ENCODE results near the gene ERFE. TPM values are rescaled to one million over a fixed set of nuclear protein-coding genes. Genes with fewer than 3 reads are reported as not detected.

ERFE gene
- total and polyA plus RNA-seq, 2 experiments from 2014 or later: 0.41 to 0.86 TPM

DNA sequence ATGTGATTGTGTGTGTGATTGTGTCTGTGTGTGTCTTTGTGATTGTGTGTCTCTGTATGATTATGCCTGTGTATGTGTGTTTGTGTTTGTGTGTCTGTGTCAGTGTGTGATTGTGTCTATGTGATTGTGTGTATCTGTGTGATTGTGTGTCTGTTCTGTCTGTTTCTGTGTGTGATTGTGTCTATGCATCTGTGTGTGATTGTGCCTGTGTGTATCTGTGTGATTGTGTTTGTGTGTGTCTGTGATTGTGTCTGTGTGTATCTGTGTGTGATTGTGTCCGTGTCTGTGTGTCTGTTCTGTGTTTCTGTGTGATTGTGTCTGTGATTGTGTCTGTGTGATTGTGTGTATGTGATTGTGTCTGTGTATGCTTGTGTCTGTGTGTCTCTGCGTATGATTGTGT is 32.4 kb upstream of the ERFE start:
- Histone ChIP-seq H3K27me3 (replicated peaks; ENCODE audit: insufficient read depth) (no peaks in the 10 kb centered on the region), H3K9me2 (ENCODE audit: insufficient read depth) (no peaks in the 10 kb centered on the region), H3K27ac (no peak overlapping the region), H3K9me3 (ENCODE audit: low read depth) (no peaks in the 10 kb centered on the region), H3K79me2 (ENCODE audit: insufficient read depth) (no peaks in the 10 kb centered on the region), H4K20me1 (ENCODE audit: insufficient read depth) (no peaks in the 10 kb centered on the region), H3K4me1 (ENCODE audit: insufficient read depth) (no peaks in the 10 kb centered on the region), H3K4me2 (ENCODE audit: unreplicated experiment) (no peak overlapping the region), H3F3A (ENCODE audit: insufficient read depth) (no peaks in the 10 kb centered on the region), H3K9ac (no peak overlapping the region), H3K36me3 (ENCODE audit: low read depth) (no peaks in the 10 kb centered on the region), H2AFZ (no peak overlapping the region), H3K4me3 (no peak overlapping the region)
- TF ChIP-seq EZH2phosphoT487 (IDR thresholded peaks at IDR 0.05; ENCODE audit: insufficient read depth, low read depth): no peak
- TF ChIP-seq EZH2 (IDR thresholded peaks at IDR 0.05; ENCODE audit: insufficient read depth, poor library complexity, severe bottlenecking): no peak
- DNase-seq: no peak
- in situ Hi-C loops (cut with MboI): no loop called here
- WGBS, 2 experiments (ENCODE audit: low coverage in 1 of 2, low lambda C conversion rate in 2 of 2, missing lambda C conversion rate in 2 of 2): 74 to 83% methylated on average over 2 of the region's 2 CpGs

- TF ChIP-seq EZH2phosphoT487 (IDR thresholded peaks at IDR 0.05; ENCODE audit: insufficient read depth, low read depth): no peak
- no peak for TF ChIP-seq EZH2 (IDR thresholded peaks at IDR 0.05; ENCODE audit: insufficient read depth, poor library complexity, severe bottlenecking)
- no peak for DNase-seq
- Histone ChIP-seq H3K9me3 (ENCODE audit: low read depth) (no peaks in the 10 kb centered on the region), H3K4me2 (ENCODE audit: unreplicated experiment) (no peak overlapping the region), H3K4me1 (ENCODE audit: insufficient read depth) (no peaks in the 10 kb centered on the region), H2AFZ (peak overlapping the region; percentile 68), H3K4me3 (no peak overlapping the region), H3K27me3 (replicated peaks; ENCODE audit: insufficient read depth) (no peaks in the 10 kb centered on the region), H3F3A (ENCODE audit: insufficient read depth) (no peaks in the 10 kb centered on the region), H4K20me1 (ENCODE audit: insufficient read depth) (no peaks in the 10 kb centered on the region), H3K79me2 (ENCODE audit: insufficient read depth) (no peaks in the 10 kb centered on the region), H3K9ac (peak overlapping the region; percentile 5; the same call in 1 of the 2 replicates), H3K9me2 (ENCODE audit: insufficient read depth) (no peaks in the 10 kb centered on the region), H3K36me3 (ENCODE audit: low read depth) (no peaks in the 10 kb centered on the region), H3K27ac (no peak overlapping the region)
- in situ Hi-C loops (cut with MboI): no loop called here
- WGBS, 2 experiments (ENCODE audit: low coverage in 1 of 2, low lambda C conversion rate in 2 of 2, missing lambda C conversion rate in 2 of 2): 76% methylated on average over 2 of the region's 2 CpGs
These were observed 32.0 kb upstream of the ERFE start for GRCh38 chr2:238126775-238127164.

DNA sequence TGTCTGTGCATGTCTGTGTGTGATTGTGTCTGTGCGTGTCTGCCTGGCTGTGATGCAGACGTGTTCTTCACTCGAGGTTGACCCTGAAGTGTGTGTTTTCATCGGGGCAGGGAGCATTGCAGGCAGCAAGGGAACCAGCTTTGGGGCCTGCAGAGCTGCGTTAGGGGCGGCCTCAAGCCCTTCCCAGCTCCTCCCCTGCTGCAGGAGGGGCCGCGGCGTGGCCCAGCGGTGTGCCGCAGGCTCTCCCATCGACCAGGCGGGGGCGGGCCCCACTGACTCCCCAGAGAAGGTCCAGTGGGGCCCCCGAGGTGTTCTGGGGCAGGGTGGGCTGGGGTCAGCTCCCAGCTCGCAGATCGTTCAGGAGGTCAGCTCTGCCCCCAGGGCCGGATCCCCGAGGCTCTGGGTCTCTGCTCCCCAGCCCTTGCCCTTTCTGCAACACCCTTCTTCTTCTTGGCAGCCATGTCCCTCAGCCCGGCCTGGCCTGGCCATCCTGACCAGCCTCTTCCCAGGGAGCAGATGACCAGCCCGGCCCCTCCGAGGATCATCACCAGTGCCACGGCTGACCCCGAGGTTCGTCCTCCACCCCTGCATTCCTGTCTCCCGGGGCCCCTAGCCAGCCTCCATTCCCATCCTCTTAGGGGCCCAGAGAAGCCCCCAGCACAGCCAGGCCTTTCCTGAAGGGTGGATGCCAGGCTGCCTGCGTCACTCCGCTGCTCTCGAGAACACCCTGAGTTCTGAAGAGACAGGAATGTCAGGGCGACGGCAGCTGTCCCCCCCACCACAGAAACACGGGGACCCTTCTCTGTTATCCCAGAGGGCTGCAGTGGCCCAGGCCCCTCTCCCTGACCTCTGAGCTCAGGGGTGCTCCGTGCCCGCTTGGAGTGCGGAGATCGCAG is 31.4 kb upstream of the ERFE start:
- Histone ChIP-seq H3K4me1 (ENCODE audit: insufficient read depth) (no peaks in the 10 kb centered on the region), H3K4me2 (ENCODE audit: unreplicated experiment) (peak overlapping the region; percentile 42), H3K4me3 (no peak overlapping the region), H3K9me2 (ENCODE audit: insufficient read depth) (no peaks in the 10 kb centered on the region), H4K20me1 (ENCODE audit: insufficient read depth) (no peaks in the 10 kb centered on the region), H3K9ac (peak overlapping the region; percentile 5), H3K36me3 (ENCODE audit: low read depth) (no peaks in the 10 kb centered on the region), H3K27ac (no peak overlapping the region), H3K79me2 (ENCODE audit: insufficient read depth) (no peaks in the 10 kb centered on the region), H3F3A (ENCODE audit: insufficient read depth) (no peaks in the 10 kb centered on the region), H3K27me3 (replicated peaks; ENCODE audit: insufficient read depth) (no peaks in the 10 kb centered on the region), H3K9me3 (ENCODE audit: low read depth) (no peaks in the 10 kb centered on the region), H2AFZ (peak overlapping the region; percentile 68)
- in situ Hi-C loops (cut with MboI): no loop called here
- TF ChIP-seq EZH2phosphoT487 (IDR thresholded peaks at IDR 0.05; ENCODE audit: insufficient read depth, low read depth) (no peak), EZH2 (IDR thresholded peaks at IDR 0.05; ENCODE audit: insufficient read depth, poor library complexity, severe bottlenecking) (no peak)
- 57 to 64% methylated on average over 25 to 27 of the region's 36 CpGs for WGBS, 2 experiments (ENCODE audit: low coverage in 1 of 2, low lambda C conversion rate in 2 of 2, missing lambda C conversion rate in 2 of 2)
- peak; percentile 70 for DNase-seq

DNA sequence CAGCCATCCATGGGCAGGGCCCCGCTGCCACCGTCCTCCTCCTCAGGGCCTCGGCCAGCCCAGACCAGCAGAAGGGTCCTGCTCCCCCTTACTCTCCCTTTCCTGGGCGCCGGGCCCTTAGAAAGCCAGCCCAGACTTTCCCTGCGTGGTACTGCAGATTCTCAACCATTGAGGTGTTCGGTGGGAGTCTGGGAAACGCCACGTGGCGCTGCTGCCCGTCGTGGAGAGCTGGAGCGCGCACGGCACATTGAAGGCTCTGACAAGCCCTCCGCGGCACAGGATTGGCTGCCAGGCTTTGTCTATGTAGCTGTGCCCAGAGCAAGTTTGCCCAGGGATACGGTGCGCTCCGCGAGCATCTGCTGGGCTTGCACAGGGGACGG is 30.7 kb upstream of the ERFE start:
- in situ Hi-C loops (cut with MboI): no loop called here
- no peaks in the 10 kb centered on the region for H3K79me2 ChIP-seq (ENCODE audit: insufficient read depth)
- H3K4me2 ChIP-seq (ENCODE audit: unreplicated experiment): no peak overlapping the region
- no peak for DNase-seq
- H3K4me1 ChIP-seq (ENCODE audit: insufficient read depth): no peaks in the 10 kb centered on the region
- no peak overlapping the region for H3K4me3 ChIP-seq
- no peak for TF ChIP-seq EZH2phosphoT487 (IDR thresholded peaks at IDR 0.05; ENCODE audit: insufficient read depth, low read depth)
- no peak for TF ChIP-seq EZH2 (IDR thresholded peaks at IDR 0.05; ENCODE audit: insufficient read depth, poor library complexity, severe bottlenecking)
- H3K9ac ChIP-seq: no peak overlapping the region
- H3K36me3 ChIP-seq (ENCODE audit: low read depth): no peaks in the 10 kb centered on the region
- H3F3A ChIP-seq (ENCODE audit: insufficient read depth): no peaks in the 10 kb centered on the region
- H2AFZ ChIP-seq: no peak overlapping the region
- no peaks in the 10 kb centered on the region for H3K27me3 ChIP-seq (replicated peaks; ENCODE audit: insufficient read depth)
- H3K27ac ChIP-seq: no peak overlapping the region
- no peaks in the 10 kb centered on the region for H3K9me3 ChIP-seq (ENCODE audit: low read depth)
- H3K9me2 ChIP-seq (ENCODE audit: insufficient read depth): no peaks in the 10 kb centered on the region
- 60 to 65% methylated on average over 20 to 22 of the region's 22 CpGs for WGBS, 2 experiments (ENCODE audit: low coverage in 1 of 2, low lambda C conversion rate in 2 of 2, missing lambda C conversion rate in 2 of 2)
- H4K20me1 ChIP-seq (ENCODE audit: insufficient read depth): no peaks in the 10 kb centered on the region
